ENCODE data around the gene SRP19.

DNA sequence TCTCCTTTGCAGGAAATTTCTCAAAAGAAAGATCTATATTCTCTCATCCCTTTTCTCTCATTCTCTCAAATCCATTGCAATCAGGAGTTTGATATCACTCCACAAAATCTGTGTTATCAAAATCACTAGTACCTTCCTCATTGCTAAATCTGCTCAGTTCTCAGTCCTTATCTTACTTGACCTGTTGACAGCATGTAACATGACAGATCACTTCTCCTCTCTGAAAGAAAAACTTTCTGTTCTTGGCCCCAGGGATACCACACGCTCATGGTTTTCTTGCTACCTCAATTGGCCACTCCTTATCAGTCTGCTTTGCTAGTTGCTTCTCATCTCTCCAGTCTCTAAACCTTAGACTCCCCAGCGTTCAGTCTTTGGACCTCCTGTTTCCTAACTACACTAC is 22.1 kb downstream of the SRP19 start:
- no peak for TF ChIP-seq CTCF (IDR thresholded peaks at IDR 0.05)
- no peak for TF ChIP-seq AR (CRISPR knock-in tag; IDR thresholded peaks at IDR 0.05)
- TF ChIP-seq TEAD4 (CRISPR knock-in tag; IDR thresholded peaks at IDR 0.05) = no peak
- TF ChIP-seq IRF1 (CRISPR knock-in tag; IDR thresholded peaks at IDR 0.05) = no peak
- TF ChIP-seq E2F4 (CRISPR knock-in tag; IDR thresholded peaks at IDR 0.05; ENCODE audit: borderline replicate concordance, low read depth) = no peak
- TF ChIP-seq JUN (CRISPR knock-in tag; IDR thresholded peaks at IDR 0.05) = no peak
- TF ChIP-seq ESRRA (CRISPR knock-in tag; IDR thresholded peaks at IDR 0.05; ENCODE audit: borderline replicate concordance) = no peak
- no peak for TF ChIP-seq ZNF423 (CRISPR knock-in tag; IDR thresholded peaks at IDR 0.05)
- TF ChIP-seq CREB1 (CRISPR knock-in tag; IDR thresholded peaks at IDR 0.05) = no peak

All from WTC11 (cell line).